Measurements from ENCODE around the gene MTHFD1L.
"Not testable (repeated sequence)": the region's sequence is repeated elsewhere in the genome, so short reads cannot be mapped to it uniquely, and the experiment has no call there.

MTHFD1L gene

DNA sequence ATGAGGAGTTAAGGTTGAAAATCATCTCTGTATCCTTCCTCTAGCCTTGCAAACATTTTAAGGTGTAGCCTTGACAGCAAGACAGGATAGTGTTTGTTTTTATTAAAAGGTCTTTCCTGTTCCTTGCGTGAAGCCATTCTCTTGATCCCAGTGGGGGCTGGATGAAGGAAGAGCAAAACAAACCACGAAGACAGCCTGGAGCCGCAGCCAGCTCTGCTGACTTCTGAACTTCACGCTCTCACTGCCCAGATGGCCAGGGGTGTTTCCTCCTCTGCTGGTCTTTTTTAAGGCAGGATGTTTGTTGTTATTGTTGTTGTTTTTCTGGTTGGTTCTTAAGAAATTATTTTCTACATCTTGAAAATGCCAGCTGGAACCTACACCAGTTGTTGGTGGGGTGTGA, 156.4 kb downstream of the MTHFD1L start:
- no peak for FAIRE-seq

DNA sequence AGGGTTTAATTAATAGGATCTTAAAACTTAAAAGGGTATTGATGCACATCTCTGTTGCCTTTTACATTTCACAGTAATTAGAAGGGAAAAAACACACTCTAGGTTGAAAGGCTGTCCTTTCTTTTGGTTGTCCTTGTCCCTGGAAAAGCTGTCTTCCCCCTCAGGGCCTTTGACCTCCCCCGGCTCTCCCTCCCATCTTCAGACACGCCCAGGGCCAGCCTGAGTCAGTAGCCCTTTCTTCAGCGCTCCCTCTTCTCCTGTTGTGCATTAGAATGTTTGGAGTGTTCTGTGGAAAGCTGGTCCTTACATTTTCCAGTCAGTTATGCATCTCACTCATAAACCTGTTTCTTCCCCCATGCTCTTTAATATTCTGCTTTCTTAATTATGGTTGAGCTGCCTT, 157.0 kb downstream of the MTHFD1L start:
- FAIRE-seq: no peak

- no peak for FAIRE-seq
These were observed 157.8 kb downstream of the MTHFD1L start for GRCh38 chr6:151023342-151023741.

DNA sequence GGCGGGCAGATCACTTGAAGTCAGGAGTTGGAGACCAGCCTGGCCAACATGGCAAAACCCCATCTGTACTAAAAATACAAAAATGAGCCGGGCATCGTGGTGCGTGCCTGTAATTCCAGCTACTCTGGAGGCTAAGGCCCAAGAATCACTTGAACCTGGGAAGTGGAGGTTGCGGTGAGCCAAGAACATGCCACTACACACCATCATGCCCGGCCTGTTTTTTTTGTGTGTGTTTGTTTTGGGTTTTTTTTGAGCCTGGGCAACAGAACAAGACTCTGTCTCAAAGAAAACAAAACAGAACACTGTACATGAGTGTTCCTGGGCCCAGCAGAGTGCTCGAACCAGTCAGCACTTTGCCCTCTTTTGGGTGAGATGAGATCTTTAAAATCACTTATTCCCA, 159.1 kb downstream of the MTHFD1L start:
- FAIRE-seq: no peak

DNA sequence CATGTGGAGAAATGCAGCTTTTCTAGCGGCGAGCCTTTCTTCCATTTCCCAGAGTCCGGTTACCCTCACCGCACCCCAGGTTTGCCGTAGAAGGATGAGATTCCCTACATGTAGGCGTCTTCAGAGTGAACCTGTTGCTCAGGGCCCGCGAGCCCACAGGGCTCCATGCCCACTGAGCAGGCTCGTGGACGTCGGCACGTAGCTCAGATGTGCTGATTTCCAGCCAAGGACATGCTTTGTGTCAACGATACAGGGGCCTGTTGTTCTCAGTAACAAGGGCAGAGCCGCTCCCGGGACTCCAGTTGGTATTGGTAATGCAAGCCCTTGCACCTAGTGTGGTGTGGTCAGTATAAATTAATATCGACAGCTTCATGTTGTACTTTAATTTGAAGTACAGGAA, 159.6 kb downstream of the MTHFD1L start:
- FAIRE-seq: no peak

- FAIRE-seq: no peak
These were observed 160.7 kb downstream of the MTHFD1L start for GRCh38 chr6:151026041-151026663.

GRCh38 chr6:151027295-151027747, 161.8 kb downstream of the MTHFD1L start:
- FAIRE-seq: peak; percentile 13

DNA sequence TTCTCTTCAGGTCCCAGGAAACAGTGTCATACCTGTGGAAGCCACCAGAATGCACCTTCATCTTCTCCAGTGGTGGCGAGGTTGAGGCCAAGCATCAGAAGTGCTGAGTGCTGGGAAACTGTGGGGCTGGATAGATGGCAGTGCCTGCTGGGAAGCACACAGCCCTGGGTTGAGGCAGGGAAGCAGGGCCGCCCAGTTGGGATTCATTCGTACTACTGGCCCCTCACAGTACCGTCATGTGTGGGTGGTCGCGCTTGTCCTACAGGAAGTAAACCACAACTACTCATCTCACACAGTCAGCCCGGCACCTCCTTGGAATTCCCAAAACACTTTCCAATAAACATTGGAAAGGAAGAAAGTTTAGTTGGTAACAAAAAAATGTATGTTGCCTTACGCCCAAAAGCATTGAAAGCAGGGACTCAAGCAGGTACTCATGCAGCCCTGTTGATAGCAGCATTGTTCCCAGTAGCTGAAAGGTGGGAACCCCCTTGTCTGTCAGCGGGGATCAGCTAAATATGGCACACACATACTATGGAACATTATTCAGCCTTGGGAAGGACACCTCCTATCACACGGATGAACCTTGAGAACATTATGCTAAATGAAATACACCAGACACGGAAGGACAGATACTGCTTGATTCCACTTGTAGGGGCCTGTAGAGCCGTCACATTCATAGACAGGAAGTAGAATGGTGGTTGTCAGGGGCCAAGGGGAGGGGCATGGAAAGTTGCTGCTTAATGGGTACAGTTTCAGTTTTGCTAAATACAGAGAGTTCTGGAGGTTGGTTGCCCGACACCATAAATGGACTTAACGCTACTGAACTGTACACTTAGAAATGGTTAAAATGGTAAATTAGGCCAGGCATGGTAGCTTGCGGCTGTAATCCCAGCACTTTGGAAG, 162.7 kb downstream of the MTHFD1L start:
- FAIRE-seq: no peak

DNA sequence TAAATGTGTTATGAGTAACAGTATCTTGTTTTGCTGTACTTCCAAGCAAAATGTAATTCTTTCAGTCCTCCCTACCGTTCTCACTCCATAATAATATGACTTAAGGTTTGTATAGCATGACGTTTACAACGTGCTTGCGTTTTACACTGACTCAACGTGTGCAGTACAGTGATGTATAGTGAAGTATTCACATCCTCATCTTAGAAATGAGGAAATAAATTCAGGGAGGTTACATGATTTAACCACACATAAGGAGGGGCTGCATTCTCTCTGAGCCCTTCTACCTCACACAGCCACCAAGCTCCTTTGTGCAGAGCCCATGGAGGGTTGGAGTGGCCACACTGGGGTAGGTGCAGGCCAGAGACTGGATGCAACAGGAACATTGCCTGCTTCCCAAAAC, 164.5 kb downstream of the MTHFD1L start:
- FAIRE-seq: no peak

DNA sequence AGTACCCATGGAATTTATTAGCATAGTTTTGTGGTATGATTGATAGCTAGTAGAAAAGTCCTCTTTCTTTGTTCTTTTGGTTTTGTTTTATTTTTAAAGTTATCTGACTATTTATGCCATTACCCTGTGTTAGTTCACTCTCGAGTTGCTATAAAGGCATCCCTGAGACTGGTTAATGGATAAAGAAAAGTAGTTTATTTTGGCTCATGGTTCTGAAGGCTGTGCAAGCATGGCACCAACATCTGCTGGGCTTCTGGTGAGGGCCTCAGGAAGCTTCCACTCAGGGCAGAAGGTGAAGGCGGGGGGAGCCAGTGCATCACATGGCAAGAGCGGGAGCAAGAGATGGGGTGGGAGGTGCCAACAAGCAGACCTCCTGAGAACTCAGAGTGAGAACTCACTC, 166.5 kb downstream of the MTHFD1L start:
- no peak for FAIRE-seq

- no peak for FAIRE-seq
These were observed 169.6 kb downstream of the MTHFD1L start for GRCh38 chr6:151034825-151035781.

DNA sequence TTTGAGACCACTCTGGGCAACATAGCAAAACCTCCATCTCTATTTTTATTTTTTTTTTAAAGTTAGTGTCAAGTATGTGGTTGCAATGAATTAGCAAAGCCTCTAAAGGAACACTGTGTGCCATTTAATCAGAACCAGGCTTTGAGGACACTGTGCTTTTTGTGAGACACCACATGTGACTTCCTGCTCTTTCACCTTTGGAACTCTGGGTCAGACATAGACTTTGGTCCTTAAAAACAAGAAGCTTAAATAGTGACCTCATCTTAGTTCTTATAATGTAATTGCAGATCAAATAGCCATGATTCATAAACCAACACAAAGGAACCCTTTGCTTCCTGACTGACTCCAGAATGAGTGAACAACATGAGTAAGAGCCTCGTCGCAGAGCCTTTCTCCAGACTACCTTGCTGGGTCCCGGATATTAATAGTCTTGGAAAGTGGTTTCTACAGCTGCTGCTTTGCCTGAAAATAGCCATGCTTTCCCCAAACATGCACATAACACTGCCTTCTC, 170.8 kb downstream of the MTHFD1L start:
- FAIRE-seq: not testable (repeated sequence)

DNA sequence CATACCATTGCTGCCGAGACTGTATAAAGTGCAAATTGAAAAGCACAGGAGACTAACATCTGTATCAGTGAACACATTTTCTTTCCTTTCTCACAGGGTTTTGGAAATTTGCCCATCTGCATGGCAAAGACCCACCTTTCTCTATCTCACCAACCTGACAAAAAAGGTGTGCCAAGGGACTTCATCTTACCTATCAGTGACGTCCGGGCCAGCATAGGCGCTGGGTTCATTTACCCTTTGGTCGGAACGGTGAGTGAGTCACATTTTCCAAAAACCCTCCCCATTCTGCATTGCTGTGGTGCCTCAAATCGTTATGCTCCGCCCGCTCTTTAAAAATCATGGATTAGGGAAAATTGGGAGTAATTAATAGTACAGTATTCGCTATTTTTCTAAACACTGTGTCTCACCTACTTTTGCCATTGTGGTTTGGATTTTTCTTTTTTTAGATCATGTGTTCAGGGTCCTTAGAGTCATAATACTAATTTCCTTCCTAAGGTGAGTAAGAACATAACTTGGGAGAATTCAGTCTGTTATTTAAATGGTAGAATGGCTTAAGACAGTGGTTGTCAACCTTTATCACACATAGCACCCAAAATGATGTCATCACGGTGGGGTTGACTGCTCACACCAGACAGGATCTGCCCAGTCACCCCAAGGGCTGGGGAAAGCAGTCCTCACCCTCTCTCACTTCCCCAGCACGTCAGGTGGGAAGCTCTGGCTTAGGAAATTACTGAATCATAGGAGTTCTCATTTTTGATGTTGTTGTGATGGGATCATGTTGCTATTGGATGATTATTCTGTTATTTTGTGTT, 171.6 kb downstream of the MTHFD1L start:
- no peak for FAIRE-seq

DNA sequence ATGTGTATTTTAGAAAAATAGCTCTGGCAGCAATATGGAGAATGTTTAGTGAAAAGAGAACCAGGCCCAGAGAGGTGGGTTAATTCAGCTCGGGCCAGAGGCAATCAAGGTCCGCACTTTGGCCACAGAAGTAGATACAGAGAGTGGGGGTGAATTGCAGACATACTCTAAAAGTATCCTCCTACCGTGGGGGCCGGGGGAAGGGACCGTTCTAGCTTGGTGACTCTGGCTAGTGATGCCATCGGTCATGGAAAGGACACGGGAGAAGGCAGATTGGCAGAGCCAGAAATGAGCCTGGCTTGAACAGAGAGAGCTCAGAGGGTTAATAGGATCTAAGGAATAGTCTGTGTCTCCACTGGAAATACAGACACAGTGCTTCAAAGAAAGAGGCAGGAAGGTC, 173.1 kb downstream of the MTHFD1L start:
- no peak for FAIRE-seq

GRCh38 chr6:151040888-151041521, 175.5 kb downstream of the MTHFD1L start:
- not testable (repeated sequence) for FAIRE-seq

GRCh38 chr6:151041686-151042085, 176.2 kb downstream of the MTHFD1L start:
- no peak for FAIRE-seq

GRCh38 chr6:151042911-151043330, 177.4 kb downstream of the MTHFD1L start:
- not testable (repeated sequence) for FAIRE-seq

DNA sequence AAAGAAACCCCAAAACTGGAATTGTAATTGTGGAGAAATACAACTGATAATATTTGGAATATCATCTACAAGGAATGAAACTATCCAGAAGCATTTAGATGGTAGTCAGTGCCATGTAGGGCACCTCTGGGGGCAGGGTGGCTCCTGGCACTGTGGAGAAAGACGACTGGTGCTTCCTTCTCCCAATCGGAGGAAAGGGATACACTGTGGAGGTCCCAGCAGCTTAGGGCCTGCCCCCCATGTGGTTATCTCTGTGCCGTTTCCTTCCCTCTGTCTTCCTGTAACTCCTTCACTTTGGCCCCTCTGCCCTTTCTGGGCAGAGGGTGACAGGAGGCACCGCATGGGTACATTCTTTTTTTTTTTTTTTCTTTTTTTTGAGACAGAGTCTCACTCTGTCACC, 178.4 kb downstream of the MTHFD1L start:
- FAIRE-seq: no peak

GRCh38 chr6:151044465-151045441, 179.3 kb downstream of the MTHFD1L start:
- no peak for FAIRE-seq

All from islet of Langerhans (tissue), 1 donor.